ENCODE measurements around the gene TTC31.
A peak's percentile ranks its signal among the peaks of the same experiment; 100 is the strongest.

The TTC31 gene

GRCh38 chr2:74512744-74513604 is 30.1 kb downstream of the TTC31 start:
- no peak for TF ChIP-seq CTCF (IDR thresholded peaks at IDR 0.05; ENCODE audit: insufficient read depth, low read depth, low read length, missing control alignments)
- no peak for DNase-seq (ENCODE audit: low read depth)
- H3K4me3 ChIP-seq (ENCODE audit: low read depth, low read length), result no peak overlapping the region

- DNase-seq (ENCODE audit: low read depth), result no peak
- no peak overlapping the region for H3K4me3 ChIP-seq (ENCODE audit: low read depth, low read length)
- no peak for TF ChIP-seq CTCF (IDR thresholded peaks at IDR 0.05; ENCODE audit: insufficient read depth, low read depth, low read length, missing control alignments)
Observed at GRCh38 chr2:74513605-74514367, 30.9 kb downstream of the TTC31 start.

GRCh38 chr2:74514368-74515270 is 31.7 kb downstream of the TTC31 start, which contains the start of gene TLX2:
Gene TLX2 (plus strand): TSS chr2:74514450. CDS start chr2:74514807, 357 bp downstream.
- H3K4me3 ChIP-seq (ENCODE audit: low read depth, low read length), result peak within 1 kb of the TSS; percentile 34
- no peak for TF ChIP-seq CTCF (IDR thresholded peaks at IDR 0.05; ENCODE audit: insufficient read depth, low read depth, low read length, missing control alignments)
- no peak for DNase-seq (ENCODE audit: low read depth)

- no peak for TF ChIP-seq CTCF (IDR thresholded peaks at IDR 0.05; ENCODE audit: insufficient read depth, low read depth, low read length, missing control alignments)
- DNase-seq (ENCODE audit: low read depth), result no peak
- peak overlapping the region; percentile 34 for H3K4me3 ChIP-seq (ENCODE audit: low read depth, low read length)
Observed at GRCh38 chr2:74515271-74515980, 32.5 kb downstream of the TTC31 start.

- H3K4me3 ChIP-seq (ENCODE audit: low read depth, low read length), result peak overlapping the region; percentile 34
- peak; percentile 82 for DNase-seq (ENCODE audit: low read depth)
- no peak for TF ChIP-seq CTCF (IDR thresholded peaks at IDR 0.05; ENCODE audit: insufficient read depth, low read depth, low read length, missing control alignments)
Observed at GRCh38 chr2:74515981-74516633, 33.2 kb downstream of the TTC31 start.
